Forelimb muscle (tissue), 1 donor: ENCODE data around the gene PGK2. TPM values are rescaled to one million over a fixed set of nuclear protein-coding genes. Genes with fewer than 3 reads are reported as not detected.

Experiments used
- DNase-seq: peaks from one replicate; pipeline ENCODE4 v3.0.0-alpha.2; 2013; ENCODE audit warnings: low read depth
- polyA plus RNA-seq: library from polyadenylated mRNA; unstranded; fragments of 120-200 nt; gene quantifications from one replicate; pipeline ENCODE4 v1.2.1, GENCODE V29; 2013; ENCODE audit not compliant: insufficient read length

PGK2 gene
- polyA plus RNA-seq, 1 donor, result not detected

- no peak for DNase-seq
Measured at GRCh38 chr6:49736017-49736508, 51.0 kb downstream of the PGK2 start.

Other genes with a start within 250 kb of the PGK2 start
- 3.2 TPM for gene C6orf141, start 236.6 kb downstream of the PGK2 start, polyA plus RNA-seq
- 0.80 TPM for gene RHAG, start 150.4 kb downstream of the PGK2 start, polyA plus RNA-seq
- gene CRISP2, start 73.7 kb downstream of the PGK2 start, polyA plus RNA-seq, result not detected
- gene CRISP3, start 42.9 kb downstream of the PGK2 start, polyA plus RNA-seq, result 0.28 TPM
- gene CRISP1, start 79.2 kb upstream of the PGK2 start, polyA plus RNA-seq, result not detected
- not detected for gene DEFB114, start 176.9 kb upstream of the PGK2 start, polyA plus RNA-seq
- not detected for gene DEFB113, start 182.3 kb upstream of the PGK2 start, polyA plus RNA-seq
- not detected for gene DEFB110, start 234.7 kb upstream of the PGK2 start, polyA plus RNA-seq